Esophagus muscularis mucosa (tissue), 4 donors: ENCODE measurements around the gene CYTH1.

Source experiments
- CTCF ChIP-seq, 3 experiments: fragments of 200-600 bp in 2 of 3; fragments of 450-650 bp in 1 of 3; sonication (generic) in 2 of 3; IDR thresholded peaks; one replicate each; pipeline ENCODE4 v1.5.1; 2017 to 2019; ENCODE audit warnings: antibody characterized with exemption in 3 of 3, mild to moderate bottlenecking in 2 of 3, moderate library complexity in 1 of 3
- EP300 ChIP-seq: sonication (generic); formaldehyde crosslinking; IDR thresholded peaks from one replicate; pipeline ENCODE4 v1.6.1; 2017; ENCODE audit warnings: antibody characterized with exemption
- POLR2A ChIP-seq: fragments of 450-650 bp; IDR thresholded peaks from one replicate; pipeline ENCODE4 v1.6.1; 2017; ENCODE audit warnings: antibody characterized with exemption, moderate library complexity, mild to moderate bottlenecking, low read depth
- POLR2AphosphoS5 ChIP-seq, 2 donors: sonication (generic); formaldehyde crosslinking; IDR thresholded peaks; one replicate each; pipeline ENCODE4 v1.6.1; 2017; ENCODE audit warnings: antibody characterized with exemption in 2 of 2

- TF ChIP-seq CTCF (IDR thresholded peaks at IDR 0.05) (no peak), EP300 (no peak), POLR2AphosphoS5 (IDR thresholded peaks at IDR 0.05) (no peak), POLR2A (no peak)
Observed at GRCh38 chr17:78634154-78634553, 147.9 kb downstream of the CYTH1 start.
